ENCODE data around the gene NR2F6.
A peak's percentile ranks its signal among the peaks of the same experiment; 100 is the strongest.

The NR2F6 gene

DNA sequence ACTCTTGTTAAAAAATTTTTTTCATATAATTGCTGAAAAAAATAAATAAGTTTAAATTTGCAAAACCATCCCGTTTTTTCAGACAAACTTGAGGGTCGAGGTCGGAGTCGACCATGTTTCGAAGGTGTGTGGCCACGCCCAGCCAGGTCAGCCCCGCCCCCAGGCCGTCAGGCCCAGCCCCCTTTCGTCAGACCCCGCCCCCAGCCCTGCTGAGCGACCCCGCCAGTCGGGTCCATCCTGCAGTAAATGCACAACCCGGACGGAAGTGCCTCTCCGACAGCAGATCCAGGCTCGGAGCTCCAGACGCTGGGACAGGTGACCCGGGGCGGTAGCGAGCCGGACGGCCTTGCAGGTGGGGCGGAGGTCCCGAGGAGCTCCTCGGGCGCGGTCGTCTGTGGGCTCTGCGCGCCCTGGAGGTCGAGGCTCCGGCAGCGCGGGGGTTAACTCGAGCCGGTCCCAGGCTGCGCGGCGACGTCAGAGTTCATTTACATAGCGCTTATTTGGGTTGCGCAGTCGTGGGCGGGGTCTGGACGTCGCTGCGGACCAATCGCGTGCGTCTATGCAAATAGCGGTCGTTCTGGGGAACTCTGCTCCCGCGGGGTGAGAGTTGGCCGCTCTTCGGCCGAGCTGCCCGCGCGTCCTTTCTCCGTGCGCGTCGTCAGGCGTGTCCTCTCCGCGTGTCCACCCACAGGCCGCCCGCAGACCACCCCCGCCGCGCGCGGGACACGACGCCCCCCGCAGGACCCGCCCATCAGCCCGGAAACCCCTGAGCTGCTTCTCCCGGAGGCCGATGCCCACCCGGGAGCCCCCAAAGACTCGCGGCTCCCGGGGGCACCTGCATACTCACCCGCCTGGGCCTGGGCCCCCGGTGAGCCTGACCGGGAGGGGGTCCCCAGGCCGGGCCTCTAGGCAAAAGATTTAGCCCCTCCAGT lies 19.5 kb downstream of the NR2F6 start, which contains the start of gene OCEL1:
Gene OCEL1 (plus strand): TSS at position 225 of the 932 bp plus-strand sequence. CDS start 22 bp downstream, at position 247.
- ChIA-PET POLR2A (interaction anchor here (0.5 to 1.8 kb wide), 4 partner anchors 8 to 17 kb away, joined by 3 to 6 read pairs (median 6); partner anchors contain the start of gene USE1), CTCF (interaction anchor here (1.1 to 1.9 kb wide), 6 partner anchors 9 to 74 kb away, joined by 3 to 10 read pairs (median 4); partner anchors contain the start of gene USE1)
- TF ChIP-seq, protein P1, sequence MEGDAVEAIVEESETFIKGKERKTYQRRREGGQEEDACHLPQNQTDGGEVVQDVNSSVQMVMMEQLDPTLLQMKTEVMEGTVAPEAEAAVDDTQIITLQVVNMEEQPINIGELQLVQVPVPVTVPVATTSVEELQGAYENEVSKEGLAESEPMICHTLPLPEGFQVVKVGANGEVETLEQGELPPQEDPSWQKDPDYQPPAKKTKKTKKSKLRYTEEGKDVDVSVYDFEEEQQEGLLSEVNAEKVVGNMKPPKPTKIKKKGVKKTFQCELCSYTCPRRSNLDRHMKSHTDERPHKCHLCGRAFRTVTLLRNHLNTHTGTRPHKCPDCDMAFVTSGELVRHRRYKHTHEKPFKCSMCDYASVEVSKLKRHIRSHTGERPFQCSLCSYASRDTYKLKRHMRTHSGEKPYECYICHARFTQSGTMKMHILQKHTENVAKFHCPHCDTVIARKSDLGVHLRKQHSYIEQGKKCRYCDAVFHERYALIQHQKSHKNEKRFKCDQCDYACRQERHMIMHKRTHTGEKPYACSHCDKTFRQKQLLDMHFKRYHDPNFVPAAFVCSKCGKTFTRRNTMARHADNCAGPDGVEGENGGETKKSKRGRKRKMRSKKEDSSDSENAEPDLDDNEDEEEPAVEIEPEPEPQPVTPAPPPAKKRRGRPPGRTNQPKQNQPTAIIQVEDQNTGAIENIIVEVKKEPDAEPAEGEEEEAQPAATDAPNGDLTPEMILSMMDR (IDR thresholded peaks at IDR 0.05; ENCODE audit: control extremely low read depth, extremely low read depth, low read depth, missing control alignments) = no peak
- peak; percentile 95 for DNase-seq (ENCODE audit: extremely low spot score)

DNA sequence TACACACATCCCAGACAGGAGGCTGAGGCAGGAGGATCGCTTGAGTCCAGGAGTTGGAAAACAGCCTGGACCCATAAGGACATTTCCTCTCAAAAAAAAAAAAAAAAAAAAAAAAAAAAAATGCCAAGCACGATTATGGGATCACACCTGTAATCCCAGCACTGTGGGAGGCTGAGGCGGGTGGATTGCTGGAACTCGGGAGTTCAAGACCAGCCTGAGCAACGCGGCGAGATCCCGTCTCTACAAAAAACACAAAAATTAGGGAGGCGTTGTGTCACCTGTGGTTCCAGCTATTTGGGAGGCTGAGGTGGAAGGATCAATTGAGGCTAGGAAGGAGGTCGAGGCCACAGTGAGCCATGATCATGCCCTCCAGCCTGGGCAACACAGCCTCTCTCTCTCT lies 20.7 kb downstream of the NR2F6 start:
- TF ChIP-seq, protein P1 (IDR thresholded peaks at IDR 0.05; ENCODE audit: control extremely low read depth, extremely low read depth, low read depth, missing control alignments) = no peak
- DNase-seq (ENCODE audit: extremely low spot score) = no peak
- ChIA-PET CTCF (interaction anchor here (1.3 kb wide), 1 partner anchor 12 kb away, joined by 3 read pairs; no protein-coding TSS in a partner anchor), POLR2A (no interaction called here)

DNA sequence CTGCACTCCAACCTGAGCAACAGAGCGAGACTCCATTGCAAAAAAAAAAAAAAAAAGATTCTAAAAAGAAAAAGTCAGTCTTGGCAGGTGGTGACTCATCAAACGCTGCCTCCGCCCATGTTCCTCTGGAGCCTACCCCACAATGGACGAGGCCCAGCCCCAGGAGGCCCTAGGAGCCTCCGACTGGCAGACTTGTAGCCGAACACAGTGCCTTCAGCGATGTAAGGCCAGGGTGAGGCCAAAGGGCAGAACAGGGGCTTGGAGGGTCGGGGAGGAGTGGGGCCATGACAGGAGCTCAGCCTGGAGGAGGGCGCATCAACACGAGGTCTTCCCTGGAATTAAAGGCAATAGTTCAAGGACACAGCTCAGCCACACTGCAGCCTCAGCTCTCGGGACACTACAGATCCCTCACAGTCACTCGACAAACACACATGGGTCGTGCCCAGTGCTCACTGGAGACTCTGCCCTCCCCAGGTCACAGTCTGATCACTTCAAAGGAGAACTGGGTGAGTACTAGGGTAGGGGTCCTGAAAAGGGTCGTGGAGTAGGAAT lies 25.4 kb downstream of the NR2F6 start:
- DNase-seq (ENCODE audit: extremely low spot score) = no peak
- ChIA-PET POLR2A (interaction anchor here (0.6 to 0.7 kb wide), 2 partner anchors 30 to 1081 kb away, joined by 4 to 7 read pairs; no protein-coding TSS in a partner anchor), CTCF (interaction anchor here (1.4 to 2.1 kb wide), 2 partner anchors 14 to 15 kb away, joined by 6 to 7 read pairs; no protein-coding TSS in a partner anchor)
- TF ChIP-seq, protein P1 (IDR thresholded peaks at IDR 0.05; ENCODE audit: control extremely low read depth, extremely low read depth, low read depth, missing control alignments) = no peak

DNA sequence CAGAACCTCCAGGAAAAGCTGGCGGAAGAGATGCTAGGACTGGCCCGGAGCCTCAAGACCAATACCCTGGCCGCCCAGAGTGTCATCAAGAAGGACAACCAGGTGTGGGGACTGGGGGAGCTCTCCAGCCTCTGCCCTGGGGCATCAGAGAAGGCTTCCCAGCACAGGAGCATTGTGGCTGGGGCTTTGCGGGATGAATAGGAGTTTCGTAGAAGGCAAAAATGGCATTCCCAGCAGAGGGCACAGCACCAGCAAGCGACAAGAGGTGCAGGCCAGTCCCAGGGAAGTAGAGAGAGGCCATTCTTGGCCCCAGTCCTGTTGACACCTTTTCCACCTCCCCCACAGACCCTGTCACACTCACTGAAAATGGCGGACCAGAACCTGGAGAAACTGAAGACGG lies 26.4 kb downstream of the NR2F6 start:
- TF ChIP-seq, protein P1 (IDR thresholded peaks at IDR 0.05; ENCODE audit: control extremely low read depth, extremely low read depth, low read depth, missing control alignments) = no peak
- DNase-seq (ENCODE audit: extremely low spot score) = no peak
- POLR2A ChIA-PET = no interaction called here
- CTCF ChIA-PET = no interaction called here

DNA sequence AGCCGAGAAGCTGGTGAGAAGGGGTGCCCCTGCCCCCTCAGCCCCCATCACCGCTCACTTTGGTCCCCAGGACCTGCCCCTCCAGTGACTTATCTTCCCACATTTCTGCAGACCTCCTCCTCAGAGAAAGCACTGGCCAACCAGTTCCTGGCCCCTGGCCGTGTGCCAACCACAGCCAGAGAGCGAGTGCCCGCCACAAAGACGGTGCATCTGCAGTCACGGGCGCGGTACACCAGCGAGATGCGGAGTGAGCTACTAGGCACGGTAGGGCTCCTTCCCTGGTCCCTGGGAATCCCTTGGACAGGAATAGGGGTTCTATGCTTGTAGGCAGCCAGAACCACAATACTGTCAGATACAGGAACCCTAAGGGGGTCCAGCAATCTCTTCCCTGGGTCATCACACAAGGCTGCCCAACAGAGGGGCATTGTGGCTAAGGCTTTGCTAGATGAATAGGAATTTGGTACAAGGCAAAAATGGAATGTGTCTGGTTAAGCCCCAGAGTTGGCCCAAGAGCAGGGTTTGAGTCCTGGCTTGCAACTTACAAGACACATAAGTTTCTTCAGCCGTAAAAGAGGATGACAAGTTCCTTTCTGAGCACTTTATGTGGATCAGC lies 29.6 kb downstream of the NR2F6 start:
- DNase-seq (ENCODE audit: extremely low spot score) = no peak
- TF ChIP-seq, protein P1 (IDR thresholded peaks at IDR 0.05; ENCODE audit: control extremely low read depth, extremely low read depth, low read depth, missing control alignments) = no peak
- ChIA-PET CTCF (interaction anchor here (1.0 to 2.0 kb wide), 3 partner anchors 11 to 65 kb away, joined by 3 to 4 read pairs (median 3); partner anchors contain the start of gene ANKLE1), POLR2A (interaction anchor here (1.8 kb wide), 1 partner anchor 12 kb away, joined by 4 read pairs; no protein-coding TSS in a partner anchor)
